WTC11 (cell line): Measurements from ENCODE around the gene CAMKMT. TPM values are rescaled to one million over a fixed set of nuclear protein-coding genes. Genes with fewer than 3 reads are reported as not detected.

ENCODE experiments used
- ATAC-seq: fragments of 200-7000 bp; cut with Tn5 transposase; 2 replicates; pipeline ENCODE4 v1.10.0; 2021; ENCODE audit warnings: mild to moderate bottlenecking, moderate library complexity
- CTCF ChIA-PET: fragments of 300-600 bp; sonication (Branson Sonifier 250); formaldehyde crosslinking; loops from one replicate; lab custom pipeline; 2021; ENCODE audit warnings: antibody characterized with exemption; lab: Charles Lee
- POLR2A ChIA-PET: fragments of 350-600 bp; sonication (Branson Sonifier 250); formaldehyde crosslinking; loops from one replicate; lab custom pipeline; 2021; ENCODE audit warnings: antibody characterized with exemption; lab: Charles Lee
- DNase-seq: peaks from one replicate; pipeline ENCODE4 v3.0.0; 2021; ENCODE audit warnings: low spot score
- H3K27ac Mint-ChIP-seq: 2 replicates; pipeline ENCODE4 v1.8.0; 2021; ENCODE audit warnings: mixed read lengths
- H3K27me3 Mint-ChIP-seq: 2 replicates; pipeline ENCODE4 v1.8.0; 2021; ENCODE audit warnings: low read depth, mild to moderate bottlenecking, moderate library complexity, mixed read lengths
- H3K36me3 Mint-ChIP-seq: 2 replicates; pipeline ENCODE4 v1.8.0; 2021; ENCODE audit warnings: mixed read lengths
- H3K4me1 Mint-ChIP-seq: 2 replicates; pipeline ENCODE4 v1.8.0; 2022; ENCODE audit warnings: mixed read lengths
- H3K4me3 Mint-ChIP-seq: 2 replicates; pipeline ENCODE4 v1.8.0; 2021; ENCODE audit warnings: mild to moderate bottlenecking, moderate library complexity, mixed read lengths
- H3K9me3 Mint-ChIP-seq: 2 replicates; pipeline ENCODE4 v1.8.0; 2021; ENCODE audit warnings: mixed read lengths
- ARID4B ChIP-seq: sonication (generic); formaldehyde crosslinking; IDR thresholded peaks from 2 replicates; pipeline ENCODE4 v1.8.0; 2023; ENCODE audit warnings: missing genetic modification reagents, mild to moderate bottlenecking, borderline replicate concordance
- E2F1 ChIP-seq: sonication (generic); formaldehyde crosslinking; IDR thresholded peaks from 2 replicates; pipeline ENCODE4 v1.8.0; 2022; ENCODE audit warnings: mild to moderate bottlenecking, missing genetic modification reagents
- E2F5 ChIP-seq: sonication (generic); formaldehyde crosslinking; IDR thresholded peaks from 2 replicates; pipeline ENCODE4 v1.8.1; 2022; ENCODE audit warnings: mild to moderate bottlenecking, moderate library complexity, missing genetic modification reagents
- FOXP4 ChIP-seq: sonication (generic); formaldehyde crosslinking; IDR thresholded peaks from 2 replicates; pipeline ENCODE4 v1.8.0; 2022; ENCODE audit warnings: mild to moderate bottlenecking, missing genetic modification reagents
- GABPB1 ChIP-seq: sonication (generic); formaldehyde crosslinking; IDR thresholded peaks from 2 replicates; pipeline ENCODE4 v1.8.1; 2023; ENCODE audit warnings: mild to moderate bottlenecking, missing genetic modification reagents
- GTF2I ChIP-seq: fragments of 250-450 bp; sonication (Bioruptor Pico); conservative IDR thresholded peaks from 2 replicates; pipeline ENCODE4 v1.4.0; 2021; ENCODE audit warnings: mild to moderate bottlenecking
- JUN ChIP-seq: sonication (generic); formaldehyde crosslinking; IDR thresholded peaks from 2 replicates; pipeline ENCODE4 v1.8.0; 2023; ENCODE audit warnings: mild to moderate bottlenecking, missing genetic modification reagents
- NR1H2 ChIP-seq: sonication (generic); formaldehyde crosslinking; IDR thresholded peaks from 2 replicates; pipeline ENCODE4 v1.9.0; 2021; ENCODE audit warnings: mild to moderate bottlenecking, moderate library complexity, missing genetic modification reagents
- PRRX2 ChIP-seq: fragments of 250-450 bp; sonication (Bioruptor Pico); IDR thresholded peaks from 2 replicates; pipeline ENCODE4 v1.8.0; 2021; ENCODE audit warnings: mild to moderate bottlenecking
- SMAD3 ChIP-seq: sonication (generic); formaldehyde crosslinking; IDR thresholded peaks from 2 replicates; pipeline ENCODE4 v1.8.0; 2022; ENCODE audit warnings: missing genetic modification reagents, mild to moderate bottlenecking, borderline replicate concordance
- SMAD4 ChIP-seq: sonication (generic); formaldehyde crosslinking; IDR thresholded peaks from 2 replicates; pipeline ENCODE4 v1.8.0; 2022; ENCODE audit warnings: mild to moderate bottlenecking, missing genetic modification reagents
- TP53 ChIP-seq: sonication (generic); formaldehyde crosslinking; IDR thresholded peaks from 2 replicates; pipeline ENCODE4 v1.8.1; 2023; ENCODE audit warnings: mild to moderate bottlenecking, missing genetic modification reagents
- USF1 ChIP-seq: sonication (generic); formaldehyde crosslinking; IDR thresholded peaks from 2 replicates; pipeline ENCODE4 v1.8.0; 2022; ENCODE audit warnings: mild to moderate bottlenecking, missing genetic modification reagents
- USF2 ChIP-seq: sonication (generic); formaldehyde crosslinking; IDR thresholded peaks from 2 replicates; pipeline ENCODE4 v1.8.1; 2023; ENCODE audit warnings: mild to moderate bottlenecking, missing genetic modification reagents, moderate library complexity
- ZNF138 ChIP-seq: sonication (generic); formaldehyde crosslinking; conservative IDR thresholded peaks from 2 replicates; pipeline ENCODE4 v1.8.1; 2022; ENCODE audit warnings: mild to moderate bottlenecking, moderate library complexity, missing genetic modification reagents
- ZNF281 ChIP-seq: sonication (generic); formaldehyde crosslinking; IDR thresholded peaks from 2 replicates; pipeline ENCODE4 v1.8.0; 2023; ENCODE audit warnings: mild to moderate bottlenecking, missing genetic modification reagents
- ZNF317 ChIP-seq: sonication (generic); formaldehyde crosslinking; IDR thresholded peaks from 2 replicates; pipeline ENCODE4 v1.8.1; 2023; ENCODE audit warnings: low read depth, mild to moderate bottlenecking, moderate library complexity, missing genetic modification reagents, borderline replicate concordance
- ZNF416 ChIP-seq: fragments of 250-450 bp; sonication (Bioruptor Pico); IDR thresholded peaks from 2 replicates; pipeline ENCODE4 v1.9.0; 2021; ENCODE audit warnings: mild to moderate bottlenecking, inconsistent platforms
- ZNF532 ChIP-seq: fragments of 250-450 bp; sonication (Bioruptor Pico); IDR thresholded peaks from 2 replicates; pipeline ENCODE4 v1.9.0; 2021; ENCODE audit warnings: mild to moderate bottlenecking, borderline replicate concordance
- ZNF671 ChIP-seq: fragments of 250-450 bp; sonication (Bioruptor Pico); IDR thresholded peaks from 2 replicates; pipeline ENCODE4 v1.8.0; 2021; ENCODE audit warnings: mild to moderate bottlenecking
- total RNA-seq: library from RNA; stranded (reverse); gene quantifications from 3 replicates; pipeline ENCODE4 v1.2.3, GENCODE V29; 2021

Gene CAMKMT
- total RNA-seq, 1 experiment from 2014 or later, result 20.6 TPM

- TF ChIP-seq E2F5 (CRISPR knock-in tag), result no peak
Measured at GRCh38 chr2:44730593-44730992, 368.8 kb downstream of the CAMKMT start (continued).

GRCh38 chr2:44731505-44731904, 369.8 kb downstream of the CAMKMT start:
- Mint-ChIP-seq H3K36me3 (peaks cover 6% of the 10 kb centered on the region), H3K9me3 (peaks cover 15% of the 10 kb centered on the region), H3K27me3 (no peaks in the 10 kb centered on the region), H3K4me3 (no peak overlapping the region), H3K4me1 (peaks cover 3% of the 10 kb centered on the region), H3K27ac (no peak overlapping the region)
- POLR2A ChIA-PET, result no interaction called here
- ATAC-seq (no peak), DNase-seq (no peak)
- CTCF ChIA-PET, result no interaction called here
- TF ChIP-seq USF1 (CRISPR knock-in tag) (no peak), ZNF416 (CRISPR knock-in tag) (no peak), USF2 (CRISPR knock-in tag) (no peak), FOXP4 (CRISPR knock-in tag) (no peak), ZNF532 (no peak), GTF2I (CRISPR knock-in tag) (no peak), ZNF138 (CRISPR knock-in tag) (no peak), ZNF317 (CRISPR knock-in tag) (no peak), E2F1 (CRISPR knock-in tag) (no peak), ZNF671 (CRISPR knock-in tag) (no peak), SMAD3 (CRISPR knock-in tag) (no peak), PRRX2 (no peak), ZNF281 (CRISPR knock-in tag) (no peak), GABPB1 (CRISPR knock-in tag) (no peak), NR1H2 (no peak), ARID4B (CRISPR knock-in tag) (no peak), JUN (CRISPR knock-in tag) (no peak), SMAD4 (CRISPR knock-in tag) (no peak), TP53 (CRISPR knock-in tag) (no peak)
